ENCODE data around the gene LPIN3.

LPIN3 gene

DNA sequence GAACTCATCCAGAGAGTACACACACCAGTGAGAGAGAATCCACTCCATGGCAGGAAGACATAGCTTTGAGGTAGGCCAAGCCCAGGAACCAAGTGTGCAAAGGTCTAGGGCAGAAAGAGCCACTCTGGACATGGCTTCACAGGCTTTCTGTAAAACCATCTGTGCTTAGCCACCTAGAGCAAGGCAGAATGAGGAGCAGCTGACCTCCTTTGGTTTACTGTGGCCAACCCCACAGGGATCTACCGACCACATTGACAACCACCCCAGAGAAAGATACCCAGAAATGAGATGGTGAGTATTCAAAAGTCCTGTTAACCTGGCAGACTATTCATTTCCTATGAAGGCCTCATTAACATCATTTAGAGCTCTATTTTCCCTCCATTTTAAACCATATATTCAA, 33.6 kb upstream of the LPIN3 start:
- TF ChIP-seq, protein P1, sequence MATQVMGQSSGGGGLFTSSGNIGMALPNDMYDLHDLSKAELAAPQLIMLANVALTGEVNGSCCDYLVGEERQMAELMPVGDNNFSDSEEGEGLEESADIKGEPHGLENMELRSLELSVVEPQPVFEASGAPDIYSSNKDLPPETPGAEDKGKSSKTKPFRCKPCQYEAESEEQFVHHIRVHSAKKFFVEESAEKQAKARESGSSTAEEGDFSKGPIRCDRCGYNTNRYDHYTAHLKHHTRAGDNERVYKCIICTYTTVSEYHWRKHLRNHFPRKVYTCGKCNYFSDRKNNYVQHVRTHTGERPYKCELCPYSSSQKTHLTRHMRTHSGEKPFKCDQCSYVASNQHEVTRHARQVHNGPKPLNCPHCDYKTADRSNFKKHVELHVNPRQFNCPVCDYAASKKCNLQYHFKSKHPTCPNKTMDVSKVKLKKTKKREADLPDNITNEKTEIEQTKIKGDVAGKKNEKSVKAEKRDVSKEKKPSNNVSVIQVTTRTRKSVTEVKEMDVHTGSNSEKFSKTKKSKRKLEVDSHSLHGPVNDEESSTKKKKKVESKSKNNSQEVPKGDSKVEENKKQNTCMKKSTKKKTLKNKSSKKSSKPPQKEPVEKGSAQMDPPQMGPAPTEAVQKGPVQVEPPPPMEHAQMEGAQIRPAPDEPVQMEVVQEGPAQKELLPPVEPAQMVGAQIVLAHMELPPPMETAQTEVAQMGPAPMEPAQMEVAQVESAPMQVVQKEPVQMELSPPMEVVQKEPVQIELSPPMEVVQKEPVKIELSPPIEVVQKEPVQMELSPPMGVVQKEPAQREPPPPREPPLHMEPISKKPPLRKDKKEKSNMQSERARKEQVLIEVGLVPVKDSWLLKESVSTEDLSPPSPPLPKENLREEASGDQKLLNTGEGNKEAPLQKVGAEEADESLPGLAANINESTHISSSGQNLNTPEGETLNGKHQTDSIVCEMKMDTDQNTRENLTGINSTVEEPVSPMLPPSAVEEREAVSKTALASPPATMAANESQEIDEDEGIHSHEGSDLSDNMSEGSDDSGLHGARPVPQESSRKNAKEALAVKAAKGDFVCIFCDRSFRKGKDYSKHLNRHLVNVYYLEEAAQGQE (IDR thresholded peaks at IDR 0.05; ENCODE audit: insufficient read depth in 1 of 2, low read depth in 2 of 2, low read length in 2 of 2), result no peak
- TF ChIP-seq POLR2AphosphoS5 (IDR thresholded peaks at IDR 0.05; ENCODE audit: low read depth, low read length), result no peak
- TF ChIP-seq FOXP2 (optimal IDR thresholded peaks at IDR 0.05; ENCODE audit: borderline replicate concordance, extremely low read depth, extremely low read length, insufficient read depth), result no peak
- no peak for TF ChIP-seq TAF1 (IDR thresholded peaks at IDR 0.05; ENCODE audit: borderline replicate concordance, insufficient read depth, low read length)
- TF ChIP-seq SIN3A (IDR thresholded peaks at IDR 0.05; ENCODE audit: borderline replicate concordance, insufficient read depth, low read length), result no peak

DNA sequence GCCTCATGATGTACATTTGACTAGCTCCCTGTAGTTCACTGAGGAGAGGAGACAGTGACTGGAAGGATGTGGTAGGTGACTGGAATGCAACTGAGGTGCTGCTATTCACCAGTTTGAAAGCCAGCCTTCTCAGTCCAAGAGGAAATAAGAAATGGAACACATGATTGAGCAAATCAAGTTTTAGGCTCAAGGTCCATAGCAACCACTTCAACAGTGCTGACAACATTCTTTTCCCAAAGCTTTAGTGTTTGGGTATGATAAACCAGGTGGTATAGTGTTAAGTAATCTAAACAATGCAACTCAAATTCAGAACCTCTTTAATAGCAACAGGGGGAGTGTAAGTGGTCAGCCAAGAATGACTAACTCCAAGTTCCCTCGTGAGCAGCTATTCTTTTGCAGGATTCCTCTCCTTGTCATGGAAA, 32.3 kb upstream of the LPIN3 start:
- TF ChIP-seq, protein P1 (IDR thresholded peaks at IDR 0.05; ENCODE audit: insufficient read depth in 1 of 2, low read depth in 2 of 2, low read length in 2 of 2), result no peak
- TF ChIP-seq POLR2AphosphoS5 (IDR thresholded peaks at IDR 0.05; ENCODE audit: low read depth, low read length) (no peak), TAF1 (IDR thresholded peaks at IDR 0.05; ENCODE audit: borderline replicate concordance, insufficient read depth, low read length) (no peak), SIN3A (IDR thresholded peaks at IDR 0.05; ENCODE audit: borderline replicate concordance, insufficient read depth, low read length) (no peak), FOXP2 (optimal IDR thresholded peaks at IDR 0.05; ENCODE audit: borderline replicate concordance, extremely low read depth, extremely low read length, insufficient read depth) (no peak)

DNA sequence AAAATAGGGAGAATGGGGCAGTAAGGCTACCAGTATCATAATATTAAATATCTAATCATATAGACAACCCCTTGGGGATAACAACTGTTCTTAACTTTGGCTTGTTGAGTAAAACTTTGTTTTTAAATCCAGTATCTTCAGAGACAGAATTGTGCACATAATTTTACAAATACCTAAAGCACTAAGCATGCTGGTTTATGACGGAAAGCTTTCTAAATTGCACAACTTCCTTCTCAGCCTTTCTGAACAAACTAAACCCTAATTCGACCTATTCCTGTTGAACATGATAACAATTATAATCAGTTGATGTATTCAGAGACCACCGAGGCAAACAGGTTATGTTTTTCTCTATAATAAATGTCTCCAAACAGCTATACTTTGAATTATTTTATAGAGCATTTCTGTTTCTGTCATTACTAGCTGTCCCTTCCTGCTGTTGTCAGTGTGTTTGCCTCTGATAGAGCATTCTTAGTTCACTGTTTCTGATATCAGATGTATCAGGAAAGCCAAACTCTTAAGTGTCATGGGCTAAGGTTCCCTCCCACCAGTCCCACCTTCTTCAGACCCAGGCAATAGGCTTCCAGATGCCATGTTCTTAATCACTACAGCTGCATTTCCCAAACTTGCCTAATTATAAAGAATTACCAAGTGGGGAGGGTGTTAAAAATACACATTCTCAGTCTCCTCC, 31.8 kb upstream of the LPIN3 start:
- TF ChIP-seq SIN3A (IDR thresholded peaks at IDR 0.05; ENCODE audit: borderline replicate concordance, insufficient read depth, low read length), result no peak
- no peak for TF ChIP-seq TAF1 (IDR thresholded peaks at IDR 0.05; ENCODE audit: borderline replicate concordance, insufficient read depth, low read length)
- TF ChIP-seq FOXP2 (optimal IDR thresholded peaks at IDR 0.05; ENCODE audit: borderline replicate concordance, extremely low read depth, extremely low read length, insufficient read depth), result no peak
- no peak for TF ChIP-seq POLR2AphosphoS5 (IDR thresholded peaks at IDR 0.05; ENCODE audit: low read depth, low read length)
- TF ChIP-seq, protein P1 (IDR thresholded peaks at IDR 0.05; ENCODE audit: insufficient read depth in 1 of 2, low read depth in 2 of 2, low read length in 2 of 2), result no peak

DNA sequence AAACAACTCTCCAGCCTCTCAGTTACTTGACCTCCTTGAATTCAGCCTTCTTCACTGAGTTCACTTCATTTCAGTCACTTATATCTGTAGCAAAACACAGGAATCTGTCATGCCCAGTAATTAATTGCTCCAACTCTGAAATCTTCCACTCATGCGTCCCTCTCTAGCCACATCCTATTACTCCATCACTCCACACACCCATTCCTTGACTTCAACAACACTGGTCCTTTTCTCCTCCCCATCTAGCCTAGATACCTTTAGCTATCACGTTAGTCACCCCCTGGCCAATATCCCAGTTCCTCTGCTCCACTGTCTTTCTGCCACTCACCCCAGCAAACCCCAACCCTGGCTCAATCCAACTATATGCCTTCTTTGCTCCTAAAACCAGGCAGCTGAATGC, 30.8 kb upstream of the LPIN3 start:
- TF ChIP-seq, protein P1 (IDR thresholded peaks at IDR 0.05; ENCODE audit: insufficient read depth in 1 of 2, low read depth in 2 of 2, low read length in 2 of 2), result no peak
- no peak for TF ChIP-seq POLR2AphosphoS5 (IDR thresholded peaks at IDR 0.05; ENCODE audit: low read depth, low read length)
- no peak for TF ChIP-seq TAF1 (IDR thresholded peaks at IDR 0.05; ENCODE audit: borderline replicate concordance, insufficient read depth, low read length)
- no peak for TF ChIP-seq FOXP2 (optimal IDR thresholded peaks at IDR 0.05; ENCODE audit: borderline replicate concordance, extremely low read depth, extremely low read length, insufficient read depth)

Measured in PFSK-1 (cell line).